ENCODE data around the gene TBC1D22A. TPM values are rescaled to one million over a fixed set of nuclear protein-coding genes. Genes with fewer than 3 reads are reported as not detected.

The TBC1D22A gene
- total RNA-seq, 1 experiment from 2014 or later, result 20.9 TPM

DNA sequence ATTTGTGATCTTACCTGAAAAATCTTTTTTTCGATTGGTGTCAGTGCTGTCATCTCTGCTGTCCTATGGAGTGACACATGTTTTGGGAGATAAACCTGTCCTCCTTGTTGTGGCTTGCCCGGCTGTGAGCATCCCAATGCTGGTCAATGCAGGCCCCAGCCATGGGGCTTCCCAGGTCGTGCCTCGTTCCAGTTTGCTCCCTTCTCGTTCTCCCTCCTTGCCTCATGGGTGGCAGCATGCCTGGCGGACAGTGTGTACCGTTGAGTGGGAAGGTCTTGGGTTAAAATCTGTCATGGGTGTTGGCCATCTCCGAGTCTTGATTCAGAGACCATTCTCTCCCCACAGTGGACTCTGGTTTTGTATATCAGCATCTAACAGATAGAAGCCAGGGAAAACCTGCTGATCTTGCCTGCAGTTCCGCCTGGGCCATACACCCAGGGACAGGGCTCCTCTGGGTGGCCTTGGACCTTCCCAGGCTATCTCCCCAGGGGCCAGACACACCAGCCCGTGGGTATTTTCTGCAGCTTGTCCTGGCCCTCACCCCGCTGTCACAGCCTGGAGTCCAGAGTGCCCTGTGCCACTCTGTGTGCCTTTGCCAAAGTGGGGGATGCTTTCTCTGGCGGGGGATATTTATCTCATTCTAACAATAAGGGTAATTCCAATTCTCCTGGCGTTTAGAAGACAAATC, 208.1 kb downstream of the TBC1D22A start:
- DNase-seq (ENCODE audit: low read depth, low spot score), result no peak
- CTCF ChIA-PET, result no interaction called here
- TF ChIP-seq EZH2 (IDR thresholded peaks at IDR 0.05) (no peak), CEBPB (IDR thresholded peaks at IDR 0.05; ENCODE audit: low read depth) (no peak), FOSL1 (IDR thresholded peaks at IDR 0.05; ENCODE audit: low read depth) (no peak), ZNF274 (IDR thresholded peaks at IDR 0.05; ENCODE audit: low read depth, low read length) (no peak), JUND (IDR thresholded peaks at IDR 0.05) (no peak)
- Histone ChIP-seq H3K4me2 (ENCODE audit: low read length) (no peak overlapping the region), H3K4me1 (ENCODE audit: control insufficient read depth in 1 of 2, insufficient read depth in 2 of 2, low read length in 2 of 2) (peaks cover 5 to 9% of the 10 kb centered on the region in 2 experiments; a peak in 1 of 4 replicates), H3K9ac (ENCODE audit: low read length) (no peak overlapping the region), H3K36me3 (ENCODE audit: control insufficient read depth in 1 of 2, insufficient read depth in 2 of 2, low read length in 2 of 2) (no peaks in the 10 kb centered on the region), H3K27ac (ENCODE audit: low read depth, low read length) (no peak overlapping the region), H2AFZ (ENCODE audit: low read depth, low read length, poor library complexity, severe bottlenecking) (no peak overlapping the region), H4K20me1 (ENCODE audit: insufficient read depth) (no peaks in the 10 kb centered on the region), H3K79me2 (ENCODE audit: insufficient read depth, low read length) (no peaks in the 10 kb centered on the region), H3K4me3 (replicated peaks in 1 of 2; ENCODE audit: low read depth in 1 of 2, low read length in 2 of 2) (no peak overlapping the region), H3K27me3 (ENCODE audit: insufficient read depth, low read length) (no peaks in the 10 kb centered on the region), H3K9me3 (ENCODE audit: control insufficient read depth in 1 of 2, insufficient read depth in 1 of 2, low read depth in 1 of 2, low read length in 2 of 2) (no peaks in the 10 kb centered on the region), H3K9me2 (ENCODE audit: insufficient read depth) (no peaks in the 10 kb centered on the region)
- RAD21 ChIA-PET (ENCODE audit: low non-redundant PET in 1 of 2, low total read pairs in 2 of 2, uncharacterized antibody in 2 of 2, unreplicated experiment in 2 of 2), result no interaction called here
- intact Hi-C loops (cut with micrococcal nuclease), result no loop called here
- POLR2A ChIA-PET, result no interaction called here
- no peak for ATAC-seq
- BruUV-seq (replicated peaks), result no TSS peak

- no TSS peak for BruUV-seq (replicated peaks)
Measured at GRCh38 chr22:46971099-46971763, 208.8 kb downstream of the TBC1D22A start.

More at GRCh38 chr22:46971099-46971763, 208.8 kb downstream of the TBC1D22A start:
- Histone ChIP-seq H3K27ac (ENCODE audit: low read depth, low read length) (no peak overlapping the region), H3K4me3 (replicated peaks in 1 of 2; ENCODE audit: low read depth in 1 of 2, low read length in 2 of 2) (no peak overlapping the region), H4K20me1 (ENCODE audit: insufficient read depth) (no peaks in the 10 kb centered on the region), H3K9me3 (ENCODE audit: control insufficient read depth in 1 of 2, insufficient read depth in 1 of 2, low read depth in 1 of 2, low read length in 2 of 2) (no peaks in the 10 kb centered on the region), H3K9ac (ENCODE audit: low read length) (no peak overlapping the region), H3K4me2 (ENCODE audit: low read length) (no peak overlapping the region), H3K36me3 (ENCODE audit: control insufficient read depth in 1 of 2, insufficient read depth in 2 of 2, low read length in 2 of 2) (no peaks in the 10 kb centered on the region), H2AFZ (ENCODE audit: low read depth, low read length, poor library complexity, severe bottlenecking) (no peak overlapping the region), H3K27me3 (ENCODE audit: insufficient read depth, low read length) (no peaks in the 10 kb centered on the region), H3K4me1 (ENCODE audit: control insufficient read depth in 1 of 2, insufficient read depth in 2 of 2, low read length in 2 of 2) (peaks cover 5 to 9% of the 10 kb centered on the region in 2 experiments; a peak in 1 of 4 replicates), H3K79me2 (ENCODE audit: insufficient read depth, low read length) (no peaks in the 10 kb centered on the region), H3K9me2 (ENCODE audit: insufficient read depth) (no peaks in the 10 kb centered on the region)
- ChIA-PET RAD21 (ENCODE audit: low non-redundant PET in 1 of 2, low total read pairs in 2 of 2, uncharacterized antibody in 2 of 2, unreplicated experiment in 2 of 2) (no interaction called here), POLR2A (no interaction called here), CTCF (no interaction called here)
- DNase-seq (ENCODE audit: low read depth, low spot score) (no peak), ATAC-seq (no peak)
- TF ChIP-seq, protein P1, sequence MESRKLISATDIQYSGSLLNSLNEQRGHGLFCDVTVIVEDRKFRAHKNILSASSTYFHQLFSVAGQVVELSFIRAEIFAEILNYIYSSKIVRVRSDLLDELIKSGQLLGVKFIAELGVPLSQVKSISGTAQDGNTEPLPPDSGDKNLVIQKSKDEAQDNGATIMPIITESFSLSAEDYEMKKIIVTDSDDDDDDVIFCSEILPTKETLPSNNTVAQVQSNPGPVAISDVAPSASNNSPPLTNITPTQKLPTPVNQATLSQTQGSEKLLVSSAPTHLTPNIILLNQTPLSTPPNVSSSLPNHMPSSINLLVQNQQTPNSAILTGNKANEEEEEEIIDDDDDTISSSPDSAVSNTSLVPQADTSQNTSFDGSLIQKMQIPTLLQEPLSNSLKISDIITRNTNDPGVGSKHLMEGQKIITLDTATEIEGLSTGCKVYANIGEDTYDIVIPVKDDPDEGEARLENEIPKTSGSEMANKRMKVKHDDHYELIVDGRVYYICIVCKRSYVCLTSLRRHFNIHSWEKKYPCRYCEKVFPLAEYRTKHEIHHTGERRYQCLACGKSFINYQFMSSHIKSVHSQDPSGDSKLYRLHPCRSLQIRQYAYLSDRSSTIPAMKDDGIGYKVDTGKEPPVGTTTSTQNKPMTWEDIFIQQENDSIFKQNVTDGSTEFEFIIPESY (IDR thresholded peaks at IDR 0.05; ENCODE audit: extremely low read depth, insufficient replicate concordance, low read length), result no peak
- TF ChIP-seq SRF (IDR thresholded peaks at IDR 0.05; ENCODE audit: low read depth) (no peak), SP1 (IDR thresholded peaks at IDR 0.05; ENCODE audit: low read depth) (no peak), ZFX (IDR thresholded peaks at IDR 0.05) (no peak), REST (IDR thresholded peaks at IDR 0.05; ENCODE audit: low read depth) (no peak), POLR2AphosphoS5 (IDR thresholded peaks at IDR 0.05; ENCODE audit: low read depth, low read length) (no peak)
- intact Hi-C loops (cut with micrococcal nuclease), result no loop called here
